ENCODE measurements around the gene YIPF2. TPM values are rescaled to one million over a fixed set of nuclear protein-coding genes. Genes with fewer than 3 reads are reported as not detected.

The YIPF2 gene
- polyA plus RNA-seq, 1 of the 3 experiments (the other 2 are of a cell fraction), result 61.3 TPM

DNA sequence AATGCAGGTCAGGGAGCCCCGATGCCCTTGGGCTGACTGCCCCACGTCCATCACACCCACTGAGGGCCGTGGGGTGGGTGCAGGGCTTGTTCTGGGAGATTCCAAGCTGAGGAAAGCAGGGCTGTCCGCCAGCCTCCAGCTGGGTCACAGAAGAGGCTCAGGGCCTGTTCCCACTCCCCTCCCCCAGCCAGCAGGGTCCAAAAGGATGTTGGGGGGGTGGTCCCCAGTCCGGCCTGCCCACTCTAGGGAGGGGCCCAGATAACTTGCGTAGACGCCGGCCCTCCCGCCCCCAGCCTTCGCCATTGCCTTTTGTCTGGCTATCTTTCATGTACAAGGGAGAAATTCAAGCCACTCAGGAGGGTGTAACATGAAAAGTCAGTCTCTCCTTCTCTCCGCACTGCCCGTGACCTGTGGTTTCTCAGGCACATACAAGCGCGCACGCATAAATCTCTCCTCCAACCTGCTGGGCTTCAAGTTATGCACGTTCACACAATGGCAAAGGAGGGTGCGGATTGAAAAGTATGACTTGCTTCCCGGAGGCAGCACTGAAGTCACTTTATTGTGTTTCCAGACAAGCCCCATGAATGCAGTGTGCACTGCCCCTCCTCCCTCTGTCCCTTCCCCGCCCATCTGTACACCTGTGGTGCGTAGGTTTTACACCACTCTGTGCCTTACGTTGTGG, 36.9 kb downstream of the YIPF2 start:
- CTCF ChIA-PET, result interaction anchor here (1.3 to 1.5 kb wide), 2 partner anchors 15 to 21 kb away, joined by 3 to 4 read pairs; no protein-coding TSS in a partner anchor
- Histone ChIP-seq H3K36me3 (replicated peaks in 1 of 2; ENCODE audit: control insufficient read depth in 1 of 2, insufficient read depth in 2 of 2, low read length in 1 of 2) (no peaks in the 10 kb centered on the region), H3K27ac (ENCODE audit: low read depth in 2 of 2, low read length in 1 of 2) (no peak overlapping the region; a peak in 1 of 4 replicates), H2AFZ (ENCODE audit: low read depth) (no peak overlapping the region), H3K9ac (no peak overlapping the region), H3K79me2 (ENCODE audit: insufficient read depth) (peaks cover 87% of the 10 kb centered on the region), H3K9me3 (no peaks in the 10 kb centered on the region), H3K9me2 (no peaks in the 10 kb centered on the region), H3K27me3 (ENCODE audit: insufficient read depth) (no peaks in the 10 kb centered on the region), H3K4me3 (ENCODE audit: low read depth in 2 of 2, low read length in 1 of 2) (no peak overlapping the region), H4K20me1 (ENCODE audit: insufficient read depth) (peaks cover 56% of the 10 kb centered on the region), H3K4me2 (no peak overlapping the region), H3F3A (replicated peaks; ENCODE audit: insufficient read depth) (no peaks in the 10 kb centered on the region), H3K4me1 (ENCODE audit: control insufficient read depth in 1 of 2, insufficient read depth in 2 of 2, low read depth in 1 of 2, low read length in 1 of 2) (peaks cover 9 to 36% of the 10 kb centered on the region in 2 experiments; a peak in 2 of 4 replicates)
- POLR2A ChIA-PET, result no interaction called here
- TF ChIP-seq RXRA (IDR thresholded peaks at IDR 0.05; ENCODE audit: borderline replicate concordance, low read depth) (no peak), RCOR1 (IDR thresholded peaks at IDR 0.05; ENCODE audit: low read length) (no peak), ELF1 (IDR thresholded peaks at IDR 0.05) (no peak), NFIC (IDR thresholded peaks at IDR 0.05; ENCODE audit: borderline replicate concordance) (no peak)
- no peak for DNase-seq
- 95% methylated on average over 18 of the region's 21 CpGs for WGBS (ENCODE audit: low lambda C conversion rate)

DNA sequence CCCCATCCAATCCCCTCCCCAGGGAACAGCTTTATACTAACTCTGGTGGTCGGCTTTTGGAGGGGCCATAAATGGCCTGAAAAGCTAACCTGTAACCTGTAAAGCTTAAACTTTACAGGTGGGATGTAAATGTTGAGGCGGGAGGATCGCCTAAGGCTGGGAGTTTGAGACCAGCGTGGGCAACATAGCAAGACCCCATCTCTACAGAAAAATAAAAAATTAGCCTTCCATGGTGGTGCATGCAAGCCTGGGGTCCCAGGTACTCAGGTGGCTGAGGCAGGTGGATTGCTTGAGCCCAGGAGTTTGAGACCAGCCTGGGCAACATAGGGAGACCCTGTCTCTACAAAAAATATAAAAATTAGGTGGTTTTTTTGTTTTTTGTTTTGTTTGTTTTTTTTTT, 38.6 kb downstream of the YIPF2 start:
- 95% methylated on average over 4 of the region's 4 CpGs for WGBS (ENCODE audit: low lambda C conversion rate)
- peaks cover 93% of the 10 kb centered on the region for H3K79me2 ChIP-seq (ENCODE audit: insufficient read depth)
- H3K27me3 ChIP-seq (ENCODE audit: insufficient read depth), result no peaks in the 10 kb centered on the region
- peaks cover 40% of the 10 kb centered on the region for H4K20me1 ChIP-seq (ENCODE audit: insufficient read depth)
- CTCF ChIA-PET, result no interaction called here
- no peaks in the 10 kb centered on the region for H3F3A ChIP-seq (replicated peaks; ENCODE audit: insufficient read depth)
- no peak overlapping the region for H3K4me2 ChIP-seq
- H3K9me3 ChIP-seq, result no peaks in the 10 kb centered on the region
- POLR2A ChIA-PET, result no interaction called here
- no peak overlapping the region for H3K4me3 ChIP-seq (ENCODE audit: low read depth in 2 of 2, low read length in 1 of 2)
- no peaks in the 10 kb centered on the region for H3K9me2 ChIP-seq
- no peak overlapping the region for H3K9ac ChIP-seq
- H3K4me1 ChIP-seq (ENCODE audit: control insufficient read depth in 1 of 2, insufficient read depth in 2 of 2, low read depth in 1 of 2, low read length in 1 of 2), result peaks cover 9 to 33% of the 10 kb centered on the region in 2 experiments; a peak in 2 of 4 replicates
- no peak overlapping the region for H2AFZ ChIP-seq (ENCODE audit: low read depth)
- TF ChIP-seq GABPA (IDR thresholded peaks at IDR 0.05; ENCODE audit: low read depth) (no peak), FOSL2 (IDR thresholded peaks at IDR 0.05; ENCODE audit: borderline replicate concordance, low read depth) (no peak), MEF2A (IDR thresholded peaks at IDR 0.05; ENCODE audit: borderline replicate concordance, low read depth) (no peak), RCOR1 (IDR thresholded peaks at IDR 0.05; ENCODE audit: low read length) (no peak), RAD21 (IDR thresholded peaks at IDR 0.05; ENCODE audit: low read length) (no peak), RFX5 (IDR thresholded peaks at IDR 0.05; ENCODE audit: low read length) (no peak), ELF1 (IDR thresholded peaks at IDR 0.05) (no peak), SIN3A (IDR thresholded peaks at IDR 0.05; ENCODE audit: borderline replicate concordance, low read depth, low read length) (no peak), NFIC (IDR thresholded peaks at IDR 0.05; ENCODE audit: borderline replicate concordance) (no peak), RXRA (IDR thresholded peaks at IDR 0.05; ENCODE audit: borderline replicate concordance, low read depth) (no peak), TCF12 (IDR thresholded peaks at IDR 0.05) (no peak), YY1 (IDR thresholded peaks at IDR 0.05; ENCODE audit: low read depth) (no peak)
- TF ChIP-seq, protein P1, sequence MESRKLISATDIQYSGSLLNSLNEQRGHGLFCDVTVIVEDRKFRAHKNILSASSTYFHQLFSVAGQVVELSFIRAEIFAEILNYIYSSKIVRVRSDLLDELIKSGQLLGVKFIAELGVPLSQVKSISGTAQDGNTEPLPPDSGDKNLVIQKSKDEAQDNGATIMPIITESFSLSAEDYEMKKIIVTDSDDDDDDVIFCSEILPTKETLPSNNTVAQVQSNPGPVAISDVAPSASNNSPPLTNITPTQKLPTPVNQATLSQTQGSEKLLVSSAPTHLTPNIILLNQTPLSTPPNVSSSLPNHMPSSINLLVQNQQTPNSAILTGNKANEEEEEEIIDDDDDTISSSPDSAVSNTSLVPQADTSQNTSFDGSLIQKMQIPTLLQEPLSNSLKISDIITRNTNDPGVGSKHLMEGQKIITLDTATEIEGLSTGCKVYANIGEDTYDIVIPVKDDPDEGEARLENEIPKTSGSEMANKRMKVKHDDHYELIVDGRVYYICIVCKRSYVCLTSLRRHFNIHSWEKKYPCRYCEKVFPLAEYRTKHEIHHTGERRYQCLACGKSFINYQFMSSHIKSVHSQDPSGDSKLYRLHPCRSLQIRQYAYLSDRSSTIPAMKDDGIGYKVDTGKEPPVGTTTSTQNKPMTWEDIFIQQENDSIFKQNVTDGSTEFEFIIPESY (IDR thresholded peaks at IDR 0.05; ENCODE audit: borderline replicate concordance, low read depth), result no peak
- TF ChIP-seq, protein P2, sequence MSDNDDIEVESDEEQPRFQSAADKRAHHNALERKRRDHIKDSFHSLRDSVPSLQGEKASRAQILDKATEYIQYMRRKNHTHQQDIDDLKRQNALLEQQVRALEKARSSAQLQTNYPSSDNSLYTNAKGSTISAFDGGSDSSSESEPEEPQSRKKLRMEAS (IDR thresholded peaks at IDR 0.05; ENCODE audit: low read depth), result no peak
- TF ChIP-seq, protein P3, sequence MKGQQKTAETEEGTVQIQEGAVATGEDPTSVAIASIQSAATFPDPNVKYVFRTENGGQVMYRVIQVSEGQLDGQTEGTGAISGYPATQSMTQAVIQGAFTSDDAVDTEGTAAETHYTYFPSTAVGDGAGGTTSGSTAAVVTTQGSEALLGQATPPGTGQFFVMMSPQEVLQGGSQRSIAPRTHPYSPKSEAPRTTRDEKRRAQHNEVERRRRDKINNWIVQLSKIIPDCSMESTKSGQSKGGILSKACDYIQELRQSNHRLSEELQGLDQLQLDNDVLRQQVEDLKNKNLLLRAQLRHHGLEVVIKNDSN (IDR thresholded peaks at IDR 0.05; ENCODE audit: borderline replicate concordance, low read depth), result no peak
- TF ChIP-seq, protein P4, sequence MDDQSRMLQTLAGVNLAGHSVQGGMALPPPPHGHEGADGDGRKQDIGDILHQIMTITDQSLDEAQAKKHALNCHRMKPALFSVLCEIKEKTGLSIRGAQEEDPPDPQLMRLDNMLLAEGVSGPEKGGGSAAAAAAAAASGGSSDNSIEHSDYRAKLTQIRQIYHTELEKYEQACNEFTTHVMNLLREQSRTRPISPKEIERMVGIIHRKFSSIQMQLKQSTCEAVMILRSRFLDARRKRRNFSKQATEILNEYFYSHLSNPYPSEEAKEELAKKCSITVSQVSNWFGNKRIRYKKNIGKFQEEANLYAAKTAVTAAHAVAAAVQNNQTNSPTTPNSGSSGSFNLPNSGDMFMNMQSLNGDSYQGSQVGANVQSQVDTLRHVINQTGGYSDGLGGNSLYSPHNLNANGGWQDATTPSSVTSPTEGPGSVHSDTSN (IDR thresholded peaks at IDR 0.05), result no peak
- TF ChIP-seq, protein P5, sequence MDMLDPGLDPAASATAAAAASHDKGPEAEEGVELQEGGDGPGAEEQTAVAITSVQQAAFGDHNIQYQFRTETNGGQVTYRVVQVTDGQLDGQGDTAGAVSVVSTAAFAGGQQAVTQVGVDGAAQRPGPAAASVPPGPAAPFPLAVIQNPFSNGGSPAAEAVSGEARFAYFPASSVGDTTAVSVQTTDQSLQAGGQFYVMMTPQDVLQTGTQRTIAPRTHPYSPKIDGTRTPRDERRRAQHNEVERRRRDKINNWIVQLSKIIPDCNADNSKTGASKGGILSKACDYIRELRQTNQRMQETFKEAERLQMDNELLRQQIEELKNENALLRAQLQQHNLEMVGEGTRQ (IDR thresholded peaks at IDR 0.05; ENCODE audit: borderline replicate concordance, low read depth, low read length), result no peak
- H3K27ac ChIP-seq (ENCODE audit: low read depth in 2 of 2, low read length in 1 of 2), result no peak overlapping the region
- no peak for DNase-seq
- H3K36me3 ChIP-seq (replicated peaks in 1 of 2; ENCODE audit: control insufficient read depth in 1 of 2, insufficient read depth in 2 of 2, low read length in 1 of 2), result no peaks in the 10 kb centered on the region
